ENCODE results near the gene KRTAP6-2. TPM values are rescaled to one million over a fixed set of nuclear protein-coding genes. Genes with fewer than 3 reads are reported as not detected.

Gene KRTAP6-2
- total RNA-seq, 1 experiment from 2014 or later: not detected

DNA sequence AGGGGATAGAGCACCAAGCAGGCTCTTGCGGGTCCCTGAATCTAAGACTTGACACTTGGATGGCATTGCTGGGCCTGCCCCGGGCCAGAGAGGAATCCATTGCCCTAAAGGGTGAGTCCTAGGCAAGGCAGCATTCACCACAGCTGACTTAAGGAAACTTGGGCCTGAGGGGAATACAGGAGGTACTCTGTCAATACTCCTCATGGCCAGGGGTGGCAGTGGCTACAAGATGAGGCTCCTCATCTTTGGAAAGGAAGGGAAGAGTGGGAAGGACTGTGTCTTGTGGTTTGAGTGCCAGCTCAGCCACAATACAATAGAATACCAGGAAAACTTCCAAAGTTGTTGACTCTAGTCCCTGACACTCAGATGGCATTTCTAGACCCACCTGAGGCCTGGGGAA, 7.3 kb upstream of the KRTAP6-2 start:
- CTCF ChIA-PET: no interaction called here
- Histone ChIP-seq H3K4me1 (ENCODE audit: insufficient read depth, low read length, poor library complexity, severe bottlenecking) (no peaks in the 10 kb centered on the region), H3K27ac (ENCODE audit: low read depth, low read length, poor library complexity, severe bottlenecking) (no peak overlapping the region), H3K4me3 (ENCODE audit: low read depth, low read length, poor library complexity, severe bottlenecking) (no peak overlapping the region), H3K36me3 (ENCODE audit: insufficient read depth, low read length, poor library complexity, severe bottlenecking) (no peaks in the 10 kb centered on the region), H3K9me3 (ENCODE audit: low read depth, low read length, poor library complexity, severe bottlenecking) (peaks cover 11% of the 10 kb centered on the region), H3K27me3 (replicated peaks; ENCODE audit: insufficient read depth, low read depth, low read length, poor library complexity) (no peaks in the 10 kb centered on the region)
- POLR2A ChIA-PET (ENCODE audit: low non-redundant PET): no interaction called here
- intact Hi-C loops (cut with micrococcal nuclease; ENCODE audit: unreplicated experiment): no loop called here
- DNase-seq (ENCODE audit: low spot score): no peak
- no peak for TF ChIP-seq EZH2 (IDR thresholded peaks at IDR 0.05; ENCODE audit: borderline replicate concordance, low read depth, low read length, poor library complexity, severe bottlenecking)
- TF ChIP-seq, protein P1, sequence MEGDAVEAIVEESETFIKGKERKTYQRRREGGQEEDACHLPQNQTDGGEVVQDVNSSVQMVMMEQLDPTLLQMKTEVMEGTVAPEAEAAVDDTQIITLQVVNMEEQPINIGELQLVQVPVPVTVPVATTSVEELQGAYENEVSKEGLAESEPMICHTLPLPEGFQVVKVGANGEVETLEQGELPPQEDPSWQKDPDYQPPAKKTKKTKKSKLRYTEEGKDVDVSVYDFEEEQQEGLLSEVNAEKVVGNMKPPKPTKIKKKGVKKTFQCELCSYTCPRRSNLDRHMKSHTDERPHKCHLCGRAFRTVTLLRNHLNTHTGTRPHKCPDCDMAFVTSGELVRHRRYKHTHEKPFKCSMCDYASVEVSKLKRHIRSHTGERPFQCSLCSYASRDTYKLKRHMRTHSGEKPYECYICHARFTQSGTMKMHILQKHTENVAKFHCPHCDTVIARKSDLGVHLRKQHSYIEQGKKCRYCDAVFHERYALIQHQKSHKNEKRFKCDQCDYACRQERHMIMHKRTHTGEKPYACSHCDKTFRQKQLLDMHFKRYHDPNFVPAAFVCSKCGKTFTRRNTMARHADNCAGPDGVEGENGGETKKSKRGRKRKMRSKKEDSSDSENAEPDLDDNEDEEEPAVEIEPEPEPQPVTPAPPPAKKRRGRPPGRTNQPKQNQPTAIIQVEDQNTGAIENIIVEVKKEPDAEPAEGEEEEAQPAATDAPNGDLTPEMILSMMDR (conservative IDR thresholded peaks at IDR 0.05; ENCODE audit: low read depth, low read length): no peak
- BruUV-seq (replicated peaks): no TSS peak

DNA sequence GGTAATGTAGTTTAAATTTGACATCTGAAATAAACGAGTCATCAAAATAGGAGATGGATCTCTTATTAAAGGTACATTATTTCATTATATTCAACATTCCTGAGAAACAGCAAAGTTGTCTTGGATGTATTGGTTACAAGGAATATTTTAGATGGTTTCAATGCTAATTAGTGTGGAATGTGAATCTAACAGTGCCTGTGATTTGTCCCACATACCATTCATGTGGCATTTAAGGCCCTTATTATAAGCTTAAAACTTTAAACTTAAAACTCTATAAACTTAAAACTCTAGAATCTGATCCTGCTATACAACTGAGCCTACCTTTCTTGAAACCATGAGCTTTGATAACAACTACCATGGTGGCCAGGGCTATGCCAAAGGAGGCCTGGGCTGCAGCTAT, 2.1 kb upstream of the KRTAP6-2 start, which contains the start of gene KRTAP22-1:
TSS of gene KRTAP22-1 (plus strand) at position 301 of the 400 bp plus-strand sequence.
- no peak within 1 kb of the TSS for H3K4me3 ChIP-seq (ENCODE audit: low read depth, low read length, poor library complexity, severe bottlenecking)
- DNase-seq (ENCODE audit: low spot score): no peak
- CTCF ChIA-PET: no interaction called here
- TF ChIP-seq EZH2 (IDR thresholded peaks at IDR 0.05; ENCODE audit: borderline replicate concordance, low read depth, low read length, poor library complexity, severe bottlenecking): no peak
- TF ChIP-seq, protein P1 (conservative IDR thresholded peaks at IDR 0.05; ENCODE audit: low read depth, low read length): no peak
- POLR2A ChIA-PET (ENCODE audit: low non-redundant PET): no interaction called here
- intact Hi-C loops (cut with micrococcal nuclease; ENCODE audit: unreplicated experiment): no loop called here
- H3K27ac ChIP-seq (ENCODE audit: low read depth, low read length, poor library complexity, severe bottlenecking): no peak within 1 kb of the TSS
- no peaks in the 10 kb centered on the region for H3K36me3 ChIP-seq (ENCODE audit: insufficient read depth, low read length, poor library complexity, severe bottlenecking)
- H3K9me3 ChIP-seq (ENCODE audit: low read depth, low read length, poor library complexity, severe bottlenecking): peaks cover 11% of the 10 kb centered on the region
- H3K4me1 ChIP-seq (ENCODE audit: insufficient read depth, low read length, poor library complexity, severe bottlenecking): no peaks in the 10 kb centered on the region
- BruUV-seq (replicated peaks): no TSS peak
- H3K27me3 ChIP-seq (replicated peaks; ENCODE audit: insufficient read depth, low read depth, low read length, poor library complexity): no peaks in the 10 kb centered on the region

DNA sequence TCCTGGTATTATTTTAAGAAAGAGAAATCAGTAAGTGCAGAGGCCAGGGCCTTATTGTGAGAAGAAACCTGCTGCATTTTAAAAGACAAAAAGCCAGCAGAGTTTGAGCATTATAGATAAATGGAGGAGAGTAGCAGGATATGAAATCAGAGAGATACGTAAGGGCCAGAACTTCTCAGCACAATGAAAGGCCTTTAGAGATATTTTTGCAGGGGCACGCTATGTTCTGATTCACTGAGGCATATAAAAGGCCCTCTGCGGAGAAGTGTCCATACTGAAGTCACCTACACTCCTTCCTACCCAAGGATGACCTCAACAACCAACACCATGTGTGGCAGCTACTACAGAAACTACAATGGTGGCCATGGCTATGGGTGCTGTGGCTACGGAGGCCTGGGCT, 6.6 kb downstream of the KRTAP6-2 start, which contains the start of gene KRTAP6-3:
TSS of gene KRTAP6-3 (plus strand) at position 301 of the 400 bp plus-strand sequence. CDS start at position 307, 6 bp downstream.
- no TSS peak for BruUV-seq (replicated peaks)
- ChIA-PET CTCF (no interaction called here), POLR2A (ENCODE audit: low non-redundant PET) (no interaction called here)
- no peaks in the 10 kb centered on the region for H3K4me1 ChIP-seq (ENCODE audit: insufficient read depth, low read length, poor library complexity, severe bottlenecking)
- DNase-seq (ENCODE audit: low spot score): no peak
- intact Hi-C loops (cut with micrococcal nuclease; ENCODE audit: unreplicated experiment): no loop called here
- no peaks in the 10 kb centered on the region for H3K36me3 ChIP-seq (ENCODE audit: insufficient read depth, low read length, poor library complexity, severe bottlenecking)
- H3K4me3 ChIP-seq (ENCODE audit: low read depth, low read length, poor library complexity, severe bottlenecking): no peak within 1 kb of the TSS
- no peaks in the 10 kb centered on the region for H3K27me3 ChIP-seq (replicated peaks; ENCODE audit: insufficient read depth, low read depth, low read length, poor library complexity)
- no peak within 1 kb of the TSS for H3K27ac ChIP-seq (ENCODE audit: low read depth, low read length, poor library complexity, severe bottlenecking)
- H3K9me3 ChIP-seq (ENCODE audit: low read depth, low read length, poor library complexity, severe bottlenecking): no peaks in the 10 kb centered on the region
- TF ChIP-seq EZH2 (IDR thresholded peaks at IDR 0.05; ENCODE audit: borderline replicate concordance, low read depth, low read length, poor library complexity, severe bottlenecking): no peak
- TF ChIP-seq, protein P1 (conservative IDR thresholded peaks at IDR 0.05; ENCODE audit: low read depth, low read length): no peak

All from A673 (cell line).